Liver (tissue), 9 donors: ENCODE data around the gene DET1. TPM values are rescaled to one million over a fixed set of nuclear protein-coding genes. Genes with fewer than 3 reads are reported as not detected.

Experiments
- DNase-seq: peaks from one replicate; pipeline ENCODE4 v3.0.0-alpha.2; 2017; ENCODE audit warnings: low spot score
- H3K27ac ChIP-seq, 2 donors: one replicate each; pipeline ENCODE4 v1.7.0; 2013; ENCODE audit warnings: inconsistent platforms in 2 of 2, low read length in 2 of 2, control low read depth in 1 of 2, low read depth in 1 of 2, mild to moderate bottlenecking in 1 of 2
- H3K27me3 ChIP-seq, 4 donors: one replicate each; pipeline versions ENCODE4 v1.6.1 to v1.7.0; 2013; ENCODE audit warnings: low read length in 3 of 4, inconsistent platforms in 1 of 4, mild to moderate bottlenecking in 1 of 4, moderate library complexity in 1 of 4; ENCODE audit not compliant: control insufficient read depth in 4 of 4, insufficient read depth in 4 of 4
- H3K36me3 ChIP-seq, 4 donors: one replicate each; pipeline versions ENCODE4 v1.6.1 to v1.7.0; 2013; ENCODE audit warnings: low read length in 3 of 4, mild to moderate bottlenecking in 3 of 4, low read depth in 1 of 4, moderate library complexity in 1 of 4; ENCODE audit not compliant: control insufficient read depth in 4 of 4, insufficient read depth in 3 of 4
- H3K4me1 ChIP-seq, 4 donors: one replicate each; pipeline versions ENCODE4 v1.6.1 to v1.7.0; 2013; ENCODE audit warnings: low read length in 3 of 4, mild to moderate bottlenecking in 3 of 4, moderate library complexity in 1 of 4; ENCODE audit not compliant: control insufficient read depth in 4 of 4, insufficient read depth in 4 of 4
- H3K4me3 ChIP-seq, 3 donors: one replicate each; pipeline versions ENCODE4 v1.6.1 to v1.7.0; 2013; ENCODE audit warnings: low read length in 3 of 3, control low read depth in 1 of 3, low read depth in 1 of 3, mild to moderate bottlenecking in 1 of 3
- H3K9ac ChIP-seq, 2 donors: one replicate each; pipeline ENCODE4 v1.7.0; 2013; ENCODE audit warnings: low read length in 2 of 2, mild to moderate bottlenecking in 2 of 2, moderate library complexity in 2 of 2, control low read depth in 1 of 2, low read depth in 1 of 2
- H3K9me3 ChIP-seq, 4 donors: one replicate each; pipeline versions ENCODE4 v1.6.1 to v1.7.0; 2013; ENCODE audit warnings: low read length in 3 of 4; ENCODE audit not compliant: control insufficient read depth in 4 of 4
- ATF3 ChIP-seq: IDR thresholded peaks from 2 replicates; pipeline ENCODE4 v1.6.1; 2016; ENCODE audit warnings: antibody characterized with exemption
- CTCF ChIP-seq: fragments of 150-350 bp; IDR thresholded peaks from 2 replicates; pipeline ENCODE4 v1.5.1; 2017; ENCODE audit warnings: improper control_type of control experiment, low read depth, low read length; ENCODE audit not compliant: missing input control
- EGR1 ChIP-seq, 2 donors: IDR thresholded peaks; 2 replicates each; pipeline ENCODE4 v1.6.1; 2016 to 2018; ENCODE audit warnings: antibody characterized with exemption in 2 of 2, low read depth in 2 of 2
- FOXA1 ChIP-seq: IDR thresholded peaks from 2 replicates; pipeline ENCODE4 v1.6.1; 2016; ENCODE audit warnings: antibody characterized with exemption
- FOXA2 ChIP-seq: IDR thresholded peaks from 2 replicates; pipeline ENCODE4 v1.6.1; 2016; ENCODE audit warnings: antibody characterized with exemption
- HNF4A ChIP-seq, 2 donors: conservative IDR thresholded peaks; 2 replicates each; pipeline ENCODE4 v1.6.1; 2016; ENCODE audit warnings: antibody characterized with exemption in 2 of 2, mild to moderate bottlenecking in 2 of 2
- HNF4G ChIP-seq: IDR thresholded peaks from 2 replicates; pipeline ENCODE4 v1.6.1; 2016; ENCODE audit warnings: antibody characterized with exemption
- JUND ChIP-seq, 2 donors: IDR thresholded peaks; 2 replicates each; pipeline ENCODE4 v1.6.1; 2016; ENCODE audit warnings: antibody characterized with exemption in 2 of 2
- MAX ChIP-seq: IDR thresholded peaks from 2 replicates; pipeline ENCODE4 v1.6.1; 2016; ENCODE audit warnings: antibody characterized with exemption
- NR2F2 ChIP-seq: IDR thresholded peaks from 2 replicates; pipeline ENCODE4 v1.6.1; 2016; ENCODE audit warnings: antibody characterized with exemption
- RAD21 ChIP-seq, 2 donors: IDR thresholded peaks; 2 replicates each; pipeline ENCODE4 v1.6.1; 2016; ENCODE audit warnings: antibody characterized with exemption in 2 of 2, mild to moderate bottlenecking in 2 of 2
- REST ChIP-seq: IDR thresholded peaks from 2 replicates; pipeline ENCODE4 v1.6.1; 2016; ENCODE audit warnings: antibody characterized with exemption, mild to moderate bottlenecking
- SP1 ChIP-seq: IDR thresholded peaks from 2 replicates; pipeline ENCODE4 v1.6.1; 2018; ENCODE audit warnings: antibody characterized with exemption, mild to moderate bottlenecking
- TAF1 ChIP-seq: conservative IDR thresholded peaks from 2 replicates; pipeline ENCODE4 v1.6.1; 2016; ENCODE audit warnings: antibody characterized with exemption, mild to moderate bottlenecking
- YY1 ChIP-seq: IDR thresholded peaks from 2 replicates; pipeline ENCODE4 v1.6.1; 2016; ENCODE audit warnings: antibody characterized with exemption, mild to moderate bottlenecking
- WGBS: extraction: QIAGEN DNeasy Blood & Tissue Kit; methylation state at CpG from one replicate; pipeline ENCODE4 v1.1.7; 2013; 5-methylcytosine and 5-hydroxymethylcytosine counted together
- polyA plus RNA-seq, 2 donors: library from polyadenylated mRNA; stranded (reverse) in 1 of 2; unstranded in 1 of 2; fragments of 200-250 nt in 1 of 2; fragments of >200 nt in 1 of 2; fragmentation: Nextera tagmentation in 1 of 2; extraction: Ambion mirVana in 1 of 2; gene quantifications; one replicate each; pipeline versions ENCODE4 v1.2.1 to v1.2.3, GENCODE V29; 2013 to 2015
- total RNA-seq, 2 donors: library from RNA; depleted of rRNA; stranded (reverse); fragments of >200 nt; gene quantifications; one replicate each; pipeline ENCODE4 v1.2.3, GENCODE V29; 2014
- donor health status: healthy.
- donor health status: healthy.
- donor health status: healthy.
- donor health status: healthy.
- donor health status: healthy.

Gene DET1
- total and polyA plus RNA-seq, 4 donors = 1.3 to 5.4 (median 2.4) TPM

- Histone ChIP-seq H3K4me1 (peaks cover 4 to 21% (median 14%) of the 10 kb centered on the region in 4 donors), H3K9me3 (no peaks in the 10 kb centered on the region), H3K27me3 (no peaks in the 10 kb centered on the region), H3K4me3 (no peak overlapping the region), H3K36me3 (peaks cover 3 to 37% (median 17%) of the 10 kb centered on the region in 4 donors), H3K27ac (no peak overlapping the region), H3K9ac (no peak overlapping the region)
- DNase-seq = no peak
- TF ChIP-seq FOXA2 (no peak), JUND (IDR thresholded peaks at IDR 0.05) (no peak), TAF1 (no peak), ATF3 (no peak), EGR1 (IDR thresholded peaks at IDR 0.05; ENCODE audit: low read depth in 2 of 2) (no peak), RAD21 (IDR thresholded peaks at IDR 0.05) (no peak), YY1 (no peak), REST (no peak), NR2F2 (no peak), CTCF (no peak), HNF4G (no peak), MAX (no peak), HNF4A (conservative IDR thresholded peaks at IDR 0.05) (no peak), FOXA1 (no peak), SP1 (no peak)
- WGBS = 91% methylated on average over 4 of the region's 4 CpGs
These were observed 74.3 kb downstream of the DET1 start for GRCh38 chr15:88472225-88472624.

GRCh38 chr15:88470625-88471372, 75.7 kb downstream of the DET1 start:
- no peak overlapping the region for H3K27ac ChIP-seq
- no peak for DNase-seq
- H3K9ac ChIP-seq = no peak overlapping the region
- H3K4me3 ChIP-seq = no peak overlapping the region
- H3K4me1 ChIP-seq = peaks cover 4 to 21% (median 17%) of the 10 kb centered on the region in 4 donors
- H3K27me3 ChIP-seq = no peaks in the 10 kb centered on the region
- peaks cover 3 to 28% (median 17%) of the 10 kb centered on the region in 4 donors for H3K36me3 ChIP-seq
- no peaks in the 10 kb centered on the region for H3K9me3 ChIP-seq
- 91% methylated on average over 6 of the region's 6 CpGs for WGBS
- no peak for TF ChIP-seq ATF3
- no peak for TF ChIP-seq MAX
- TF ChIP-seq EGR1 (IDR thresholded peaks at IDR 0.05; ENCODE audit: low read depth in 2 of 2) = no peak
- no peak for TF ChIP-seq CTCF
- no peak for TF ChIP-seq REST
- TF ChIP-seq FOXA2 = no peak
- TF ChIP-seq NR2F2 = no peak
- no peak for TF ChIP-seq SP1
- TF ChIP-seq RAD21 (IDR thresholded peaks at IDR 0.05) = no peak
- no peak for TF ChIP-seq JUND (IDR thresholded peaks at IDR 0.05)
